Loucy (cell line): Measurements from ENCODE around the gene CGB7.

ENCODE experiments used
- CTCF ChIP-seq: fragments of 200-600 bp; sonication (generic); conservative IDR thresholded peaks from 2 replicates; pipeline ENCODE4 v1.5.1; 2014; ENCODE audit warnings: mild to moderate bottlenecking, antibody characterized with exemption, low read length
- EZH2phosphoT487 ChIP-seq: fragments of 200-600 bp; IDR thresholded peaks from 2 replicates; pipeline ENCODE4 v1.6.1; 2018; ENCODE audit warnings: antibody characterized with exemption, mild to moderate bottlenecking, moderate library complexity, borderline replicate concordance

GRCh38 chr19:49070416-49070815 is 12.9 kb upstream of the CGB7 start:
- no peak for TF ChIP-seq CTCF
- no peak for TF ChIP-seq EZH2phosphoT487
